Umbilical cord (tissue), 2 donors: ENCODE results near the gene ZNF597. TPM values are rescaled to one million over a fixed set of nuclear protein-coding genes. Genes with fewer than 3 reads are reported as not detected.

Experiments
- DNase-seq: peaks from one replicate; pipeline ENCODE4 v3.0.0-alpha.2; 2015; ENCODE audit warnings: low spot score
- total RNA-seq: library from RNA; depleted of rRNA; stranded (reverse); fragments of >200 nt; gene quantifications from one replicate; pipeline ENCODE4 v1.2.3, GENCODE V29; 2014; ENCODE audit warnings: low replicate concordance; ENCODE audit not compliant: insufficient read depth

Gene ZNF597
- 6.0 TPM for total RNA-seq

DNA sequence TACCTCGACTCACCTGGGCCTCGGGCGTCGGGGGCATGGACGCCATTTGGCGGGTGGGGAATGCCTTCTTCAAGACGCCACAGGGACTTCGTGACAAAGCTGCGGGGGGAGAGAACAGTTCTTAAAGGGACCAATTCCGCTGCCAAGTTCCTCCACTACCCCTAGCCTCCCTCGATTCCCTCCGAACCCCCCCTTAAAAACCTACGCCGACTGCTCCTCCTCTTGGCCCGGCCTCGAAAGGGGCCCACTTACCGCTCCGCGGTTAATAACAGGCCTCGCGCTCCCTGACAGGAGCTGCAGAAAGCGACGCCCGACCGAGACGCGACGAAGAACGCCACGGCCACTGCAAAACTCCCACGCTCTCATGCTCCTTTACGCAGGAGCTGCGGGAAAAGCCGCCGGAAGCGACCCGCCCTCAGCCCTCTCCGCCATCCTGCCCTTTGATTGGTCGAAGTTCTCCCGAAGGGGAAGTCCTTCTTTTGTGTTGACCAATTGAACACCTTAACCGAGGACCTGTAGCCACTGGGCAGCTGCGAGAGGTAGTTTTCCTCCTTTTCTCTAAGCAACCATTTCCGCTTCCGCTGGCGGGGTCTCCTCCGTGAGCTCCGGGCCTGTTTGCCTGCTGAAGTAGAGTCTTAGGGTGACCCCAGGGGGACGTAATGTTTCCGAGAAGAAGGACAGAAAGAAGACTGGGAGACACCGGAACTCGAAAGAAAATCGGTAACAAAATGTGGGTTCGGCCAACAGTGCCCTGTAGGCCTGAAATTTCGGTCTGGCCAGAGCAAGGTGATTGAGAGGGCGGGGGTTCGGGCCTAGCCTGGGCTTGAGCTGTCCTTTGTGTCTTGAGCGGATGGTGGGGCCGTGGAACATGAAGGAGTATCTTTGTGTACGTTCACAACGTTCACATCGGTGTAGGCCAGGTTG lies at the start of gene ZNF597, which contains the start of gene NAA60:
ZNF597 (minus strand) TSS at position 397 of the 924 bp plus-strand sequence; CDS start at position 46, 351 bp downstream.
NAA60 (plus strand) TSS at position 573 of the 924 bp plus-strand sequence. CDS start 32,548 bp downstream, outside the sequence.
- DNase-seq = peak; percentile 95

DNA sequence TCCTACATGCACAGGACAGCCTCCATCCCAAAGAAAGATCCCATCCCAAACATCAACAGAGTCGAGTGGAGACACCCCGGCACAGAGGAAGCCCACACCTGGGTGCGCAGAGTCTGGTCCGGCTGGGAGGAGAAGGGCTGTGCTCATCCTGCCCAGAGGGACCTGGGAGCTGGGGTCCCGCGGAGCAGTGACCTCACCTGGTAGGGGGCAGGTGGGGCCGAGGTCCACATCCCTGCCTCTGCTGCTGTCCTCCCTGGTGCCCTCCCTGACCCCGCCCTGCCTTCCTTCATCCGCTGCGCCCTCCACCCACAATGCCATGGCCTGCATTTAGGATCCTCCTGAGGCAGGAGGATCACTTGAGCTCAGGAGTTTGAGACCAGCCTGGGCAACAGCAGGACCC lies 49.1 kb upstream of the ZNF597 start:
- DNase-seq = no peak

- no peak for DNase-seq
These were observed 47.8 kb upstream of the ZNF597 start for GRCh38 chr16:3490911-3491629.

- no peak for DNase-seq
These were observed 45.5 kb upstream of the ZNF597 start for GRCh38 chr16:3488801-3489200.

GRCh38 chr16:3487521-3488410 lies 44.5 kb upstream of the ZNF597 start:
- DNase-seq = no peak

DNA sequence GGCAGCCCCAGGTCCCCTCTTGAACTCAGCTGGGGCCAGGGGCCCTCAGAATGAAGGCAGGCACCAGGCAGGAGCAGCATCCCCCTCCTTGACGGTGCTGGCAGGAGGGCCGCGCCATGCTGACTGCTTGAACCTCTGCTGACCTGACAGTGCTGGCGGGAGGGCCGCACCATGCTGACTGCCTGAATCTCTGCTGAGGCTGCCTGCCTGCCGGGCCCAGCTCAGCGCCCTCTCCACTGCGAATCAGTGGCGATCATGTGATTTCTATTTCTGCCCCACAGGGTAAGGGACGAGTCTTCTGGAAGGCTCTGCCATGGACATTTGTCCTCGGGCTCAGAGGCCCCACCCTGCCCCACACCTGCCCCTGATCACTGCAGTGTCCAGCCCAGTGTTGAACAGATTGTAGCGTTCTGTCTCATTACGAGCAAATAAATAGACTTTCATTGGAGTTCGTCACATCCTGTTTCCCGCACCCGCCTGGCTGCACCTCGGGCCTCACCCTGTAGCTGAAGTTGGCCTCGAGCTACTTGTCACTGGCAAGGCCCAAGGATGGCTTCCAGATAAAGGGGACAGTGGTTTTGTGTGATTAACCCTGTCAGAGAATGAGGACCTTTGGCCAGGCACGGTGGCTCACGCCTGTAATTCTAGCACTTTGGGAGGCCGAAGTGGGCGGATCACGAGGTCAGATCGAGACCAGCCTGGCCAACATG lies 43.4 kb upstream of the ZNF597 start:
- DNase-seq = no peak

DNA sequence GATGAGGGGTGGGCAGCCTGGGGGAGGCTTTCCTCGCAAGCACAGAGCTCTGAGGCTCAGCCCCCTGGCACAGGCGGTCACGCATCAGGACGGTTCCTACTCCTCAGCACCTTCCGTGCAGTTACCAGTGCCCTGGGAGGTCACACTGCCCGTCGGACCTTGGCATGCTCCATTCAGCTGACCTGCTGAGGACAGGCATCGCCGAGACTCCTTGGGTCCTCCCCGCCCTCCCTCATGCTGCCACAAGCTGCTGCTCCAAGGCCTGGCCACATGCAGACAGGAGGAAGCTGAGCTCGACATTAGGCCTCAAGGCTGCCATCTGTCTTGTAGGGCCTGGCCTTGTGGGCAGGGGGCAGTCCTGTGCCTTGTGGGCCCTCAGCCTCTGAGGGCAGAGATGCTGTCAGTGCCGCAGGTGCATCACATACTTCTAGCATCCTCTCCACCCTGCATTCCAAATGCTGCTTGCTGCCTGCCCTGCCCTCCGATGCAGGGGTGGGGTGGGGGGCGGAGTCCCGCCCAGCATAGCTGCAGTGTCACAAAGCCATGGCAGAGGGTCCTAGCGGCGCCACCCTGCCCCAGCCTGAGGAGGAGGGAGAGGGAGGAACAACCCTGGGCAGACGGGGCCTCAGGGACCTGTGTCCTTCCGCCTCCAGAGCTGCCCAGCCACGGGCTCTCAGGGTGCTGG lies 42.7 kb upstream of the ZNF597 start:
- no peak for DNase-seq

- DNase-seq = no peak
These were observed 41.9 kb upstream of the ZNF597 start for GRCh38 chr16:3485097-3485745.

GRCh38 chr16:3484318-3485096 lies 41.2 kb upstream of the ZNF597 start:
- DNase-seq = no peak

- DNase-seq = no peak
These were observed 39.4 kb upstream of the ZNF597 start for GRCh38 chr16:3482659-3483241.

DNA sequence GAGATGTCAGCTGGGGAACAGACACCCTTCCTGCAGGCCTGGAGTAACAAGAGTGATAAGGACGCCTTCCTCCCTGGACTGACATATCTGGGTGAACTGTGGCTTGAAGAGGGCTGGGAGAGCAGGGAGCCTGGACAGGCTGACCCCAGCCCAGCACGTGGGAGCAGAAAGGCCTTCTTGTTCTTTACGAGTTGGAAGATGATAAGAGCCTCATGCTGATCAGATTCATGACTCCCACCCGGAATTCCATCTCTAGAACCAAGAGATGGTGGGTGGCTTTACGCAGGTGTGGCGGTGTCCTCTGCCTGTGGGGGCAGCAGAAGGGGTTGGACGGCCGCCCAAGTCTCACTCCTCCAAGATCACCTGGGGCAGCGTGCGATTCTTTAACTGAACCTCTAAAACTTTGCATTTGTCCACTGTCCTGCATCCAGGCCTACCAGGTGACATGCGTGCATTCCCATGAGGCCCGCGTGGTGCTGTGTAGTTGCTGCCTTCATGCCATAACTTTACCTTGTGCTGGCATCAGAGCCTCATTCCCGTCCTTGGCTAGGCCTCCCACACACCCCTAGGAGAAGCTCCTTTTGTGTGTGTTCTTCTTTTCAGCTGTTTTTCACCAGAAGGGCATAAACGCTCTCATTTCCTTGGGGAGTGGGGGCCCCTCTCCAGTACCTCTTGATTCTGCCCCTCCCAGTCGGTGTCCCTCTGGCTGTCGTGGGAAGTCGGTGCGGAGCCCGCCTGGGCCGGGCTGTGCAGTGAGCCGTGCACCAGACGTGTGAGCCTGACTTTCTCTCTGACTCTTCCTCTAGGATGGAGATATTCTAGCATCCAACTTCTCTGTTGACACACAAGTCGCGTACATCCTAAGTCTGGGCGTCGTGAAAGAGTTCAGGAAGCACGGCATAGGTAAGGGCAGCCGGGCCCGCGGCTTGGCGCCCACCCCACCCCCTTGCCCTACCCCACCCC lies 38.7 kb upstream of the ZNF597 start:
- DNase-seq = no peak

DNA sequence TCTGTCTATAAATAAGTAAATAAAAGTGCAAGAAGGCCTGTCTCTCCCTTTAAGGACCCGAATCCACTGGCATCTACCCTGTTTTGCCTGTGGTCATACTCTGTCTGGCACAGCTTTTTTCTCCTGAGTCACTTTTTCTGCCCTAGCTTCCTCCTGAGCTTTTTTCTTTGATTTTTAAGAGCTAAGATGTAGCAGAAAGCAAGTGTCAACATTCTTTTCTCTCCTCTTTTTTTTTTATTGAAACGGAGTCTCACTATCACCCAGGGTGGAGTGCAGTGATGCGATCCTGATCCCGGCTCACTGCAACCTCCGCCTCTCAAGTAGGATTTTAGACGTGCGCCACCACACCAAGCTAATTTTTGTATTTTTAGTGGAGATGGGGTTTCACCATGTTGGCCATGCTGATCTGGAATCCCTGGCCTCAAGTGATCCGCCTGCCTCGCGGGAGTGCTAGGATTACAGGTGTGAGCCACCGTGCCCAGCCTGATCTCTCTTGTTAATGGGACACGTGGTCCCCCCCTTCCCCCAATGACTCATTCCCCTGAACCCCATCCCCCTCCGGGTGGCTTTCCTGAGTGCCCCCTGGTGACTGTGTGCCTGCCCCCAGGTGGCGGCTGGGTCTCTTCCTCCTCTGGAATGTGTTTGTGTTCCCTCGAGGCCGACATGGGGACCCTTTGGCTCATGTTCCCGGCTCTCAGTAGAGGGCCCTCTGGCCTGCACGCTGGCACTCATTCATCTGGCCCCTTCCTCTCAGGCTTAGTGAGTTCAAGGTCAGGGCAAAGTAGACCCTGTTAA lies 37.8 kb upstream of the ZNF597 start:
- no peak for DNase-seq

GRCh38 chr16:3479654-3480216 lies 36.4 kb upstream of the ZNF597 start:
- DNase-seq = no peak

- no peak for DNase-seq
These were observed 35.1 kb upstream of the ZNF597 start for GRCh38 chr16:3478242-3478925.

DNA sequence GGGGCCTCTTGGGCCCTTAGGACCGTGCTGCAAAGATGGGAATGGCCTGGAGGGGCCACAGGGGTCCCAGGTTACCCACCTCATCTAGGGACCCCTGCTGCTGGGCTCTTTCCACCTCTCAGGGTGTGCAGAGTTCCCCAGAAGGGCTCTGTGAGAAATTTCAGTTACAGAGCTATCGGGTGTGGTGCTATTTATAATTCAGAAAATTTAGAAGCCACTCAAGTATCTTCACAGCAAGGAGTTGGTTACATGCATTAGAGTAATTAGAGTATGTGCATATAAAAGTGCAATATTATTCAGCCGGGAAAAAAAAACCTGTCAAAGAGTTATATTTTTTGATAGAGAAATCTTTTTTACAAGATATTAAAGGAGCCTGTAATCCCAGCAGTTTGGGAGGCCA lies 33.1 kb upstream of the ZNF597 start:
- no peak for DNase-seq
